Measurements from ENCODE around the gene MAP2K7.
A peak's percentile ranks its signal among the peaks of the same experiment; 100 is the strongest.
"Not testable (repeated sequence)": the region's sequence is repeated elsewhere in the genome, so short reads cannot be mapped to it uniquely, and the experiment has no call there.

MAP2K7 gene

DNA sequence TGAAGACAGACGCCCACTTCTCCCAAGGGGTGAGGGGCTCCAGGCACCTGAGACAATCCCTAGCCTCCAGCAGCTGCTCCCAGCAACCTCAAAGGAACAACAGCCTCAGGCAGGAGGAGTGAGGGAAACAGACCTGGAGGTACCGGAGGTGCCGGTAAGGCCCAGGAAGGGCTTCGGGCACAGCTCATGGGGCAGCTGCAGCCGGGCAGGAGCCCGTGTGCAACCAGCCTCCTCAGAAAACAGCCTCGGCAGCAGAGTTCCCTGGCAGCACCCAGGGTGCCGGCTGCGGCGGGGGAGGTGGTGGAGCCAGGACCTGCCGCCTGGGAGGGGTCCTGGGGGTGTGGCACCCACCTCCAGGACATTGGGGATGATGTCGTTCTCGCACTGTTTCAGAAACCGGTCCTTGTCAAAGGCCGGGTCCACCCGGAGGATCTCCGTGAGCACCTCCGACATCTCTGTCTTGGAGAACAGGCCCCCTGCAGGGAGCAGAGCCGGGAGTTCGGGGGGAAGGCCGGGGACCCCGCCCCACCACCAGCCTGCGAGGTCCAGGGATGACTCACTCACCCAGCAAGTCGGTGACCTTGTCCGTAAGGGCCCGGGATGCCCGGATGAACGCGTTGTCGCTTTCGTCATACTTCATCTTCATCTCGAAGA, 28.7 kb downstream of the MAP2K7 start:
- DNase-seq: no peak

GRCh38 chr19:7932930-7933300, 29.2 kb downstream of the MAP2K7 start:
- DNase-seq: no peak

- DNase-seq: no peak
These were observed 29.7 kb downstream of the MAP2K7 start for GRCh38 chr19:7933411-7933810.

- DNase-seq: no peak
These were observed 30.4 kb downstream of the MAP2K7 start for GRCh38 chr19:7933828-7934725.

DNA sequence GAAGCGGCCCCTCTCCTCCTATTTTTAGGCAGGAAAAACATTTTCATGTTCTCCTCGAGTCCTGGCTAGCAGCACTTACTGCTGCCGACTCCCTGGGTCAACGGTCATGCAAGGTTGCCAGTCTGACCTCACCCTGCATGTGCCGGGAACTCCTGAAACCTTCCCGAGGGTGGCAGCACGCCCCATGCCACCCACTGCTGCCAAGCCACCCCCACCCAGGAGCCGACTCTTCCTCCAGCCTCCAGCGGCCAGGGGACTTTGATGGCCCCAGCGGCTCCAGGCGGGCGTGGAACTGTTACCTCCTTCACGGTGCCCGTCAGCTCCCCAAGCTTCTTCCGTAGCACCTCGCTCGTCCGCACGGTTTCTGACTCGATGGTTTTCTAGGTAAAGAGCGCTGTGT, 31.1 kb downstream of the MAP2K7 start:
- DNase-seq: no peak

DNA sequence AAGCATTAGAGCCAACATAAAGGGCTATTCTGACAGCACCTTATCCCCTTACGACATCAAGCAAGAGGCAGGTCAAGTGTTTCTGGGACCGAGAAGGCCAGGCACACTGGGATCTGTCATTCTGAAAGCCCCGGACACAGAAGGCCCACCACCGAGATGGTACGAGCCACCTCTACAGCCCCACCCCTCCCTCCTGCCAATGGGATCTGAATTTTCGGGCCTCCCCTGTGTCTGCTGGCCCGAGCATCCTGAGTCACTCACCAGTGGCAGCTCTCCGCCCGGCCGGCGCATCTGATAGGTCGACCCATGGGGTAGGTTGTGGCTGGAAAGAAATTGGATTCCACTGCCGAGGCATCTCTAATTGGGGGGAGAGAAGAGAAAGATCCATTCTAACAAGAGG, 37.2 kb downstream of the MAP2K7 start:
- DNase-seq: no peak

DNA sequence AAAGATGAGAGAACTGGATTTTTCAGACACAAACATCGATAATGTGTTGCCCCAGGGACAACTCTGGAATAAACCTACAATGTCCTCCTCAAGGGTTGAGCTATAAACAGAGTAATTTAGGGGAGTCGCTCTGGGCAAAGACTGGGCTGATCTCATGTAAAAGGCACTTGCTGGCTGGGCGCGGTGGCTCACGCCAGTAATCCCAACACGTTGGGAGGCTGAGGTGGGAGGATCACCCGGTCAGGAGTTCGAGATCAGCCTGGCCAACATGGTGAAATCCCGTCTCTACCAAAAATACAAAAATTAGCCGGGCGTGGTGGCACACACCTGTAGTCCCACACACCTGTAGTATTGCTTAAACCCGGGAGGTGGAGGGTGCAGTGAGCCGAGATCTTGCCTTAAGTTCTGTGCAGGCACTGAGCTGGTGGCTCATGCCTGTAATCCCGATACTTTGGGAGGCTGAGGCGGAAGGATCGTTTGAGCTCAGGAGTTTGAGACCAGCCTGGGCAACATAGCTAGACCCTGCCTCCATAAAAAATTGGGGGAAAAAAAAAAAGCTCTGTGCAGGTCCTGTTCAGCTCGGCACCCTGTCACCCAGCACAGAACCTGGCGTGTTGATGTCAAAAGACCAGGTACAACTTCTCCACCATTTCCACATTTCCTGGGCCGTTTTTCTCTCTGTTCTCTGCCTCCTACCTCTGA, 38.4 kb downstream of the MAP2K7 start:
- DNase-seq: no peak

DNA sequence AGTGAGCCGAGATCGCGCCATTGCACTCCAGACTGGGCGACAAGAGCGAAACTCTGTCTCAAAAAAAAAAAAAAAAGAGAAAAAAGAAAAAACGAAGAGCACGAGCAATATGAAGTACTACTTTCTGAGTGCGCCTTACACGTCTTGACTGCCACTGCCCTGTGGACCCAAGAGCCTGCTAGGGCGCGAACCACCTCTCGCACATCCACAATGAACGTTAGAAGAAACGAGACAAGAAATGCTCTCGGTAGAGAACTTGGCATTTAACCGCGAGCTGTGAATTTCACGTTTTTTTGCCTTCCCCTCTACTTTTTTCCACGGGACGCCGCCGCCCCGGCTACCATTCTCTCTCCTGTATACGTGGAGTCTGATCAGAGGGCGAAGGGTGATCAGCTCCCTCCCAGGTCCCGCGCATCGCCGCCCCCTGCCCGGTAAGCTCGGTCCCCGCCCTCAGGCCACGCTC, 39.3 kb downstream of the MAP2K7 start:
- no peak for DNase-seq

- DNase-seq: peak; percentile 97
These were observed 39.9 kb downstream of the MAP2K7 start, which contains the start of gene TIMM44 for GRCh38 chr19:7943444-7944176. Gene TIMM44 (minus strand): TSS chr19:7943666. CDS start chr19:7943651, 15 bp downstream.

GRCh38 chr19:7944177-7944761, 40.6 kb downstream of the MAP2K7 start:
- peak; percentile 53 for DNase-seq

DNA sequence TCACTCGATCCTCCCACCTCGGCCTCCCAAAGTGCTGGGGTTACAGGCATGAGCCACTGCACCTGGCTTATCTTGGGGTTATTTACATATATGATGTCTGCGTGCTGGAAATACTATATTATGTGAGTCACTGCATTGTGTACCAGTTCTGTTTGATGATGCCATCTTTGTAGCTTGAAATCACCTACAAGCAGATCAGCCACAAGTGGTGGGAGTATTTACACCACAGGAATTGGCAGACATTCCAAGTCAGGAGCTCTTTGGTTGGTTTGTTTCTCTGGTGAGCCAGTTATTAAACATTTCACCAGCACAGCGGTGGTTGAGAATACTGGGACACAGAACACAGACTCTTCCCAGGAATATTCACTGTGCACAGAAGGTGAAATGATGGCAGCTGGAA, 44.3 kb downstream of the MAP2K7 start:
- DNase-seq: no peak

GRCh38 chr19:7953060-7953459, 49.4 kb downstream of the MAP2K7 start:
- no peak for DNase-seq

DNA sequence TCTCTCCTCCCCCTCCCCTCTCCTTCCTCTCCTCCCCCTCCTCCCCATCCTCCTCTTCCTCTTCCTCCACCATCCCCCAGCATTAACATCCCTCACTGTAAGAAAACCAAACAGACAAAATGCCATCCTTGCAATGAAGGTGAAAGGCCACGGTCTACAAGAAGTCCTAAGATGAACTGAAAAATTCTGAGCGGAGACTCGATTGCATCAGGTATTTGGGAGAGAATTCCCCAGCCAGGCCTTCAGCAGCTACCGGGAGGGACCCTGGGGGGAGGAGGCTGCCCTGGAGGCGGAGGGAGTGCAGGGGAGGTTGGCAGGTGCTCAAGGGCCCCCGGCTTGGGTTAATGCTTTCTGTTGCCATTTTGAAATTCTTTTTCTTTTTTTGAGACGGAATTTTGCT, 49.9 kb downstream of the MAP2K7 start:
- DNase-seq: no peak

- DNase-seq: no peak
These were observed 52.0 kb downstream of the MAP2K7 start for GRCh38 chr19:7955696-7956095.

DNA sequence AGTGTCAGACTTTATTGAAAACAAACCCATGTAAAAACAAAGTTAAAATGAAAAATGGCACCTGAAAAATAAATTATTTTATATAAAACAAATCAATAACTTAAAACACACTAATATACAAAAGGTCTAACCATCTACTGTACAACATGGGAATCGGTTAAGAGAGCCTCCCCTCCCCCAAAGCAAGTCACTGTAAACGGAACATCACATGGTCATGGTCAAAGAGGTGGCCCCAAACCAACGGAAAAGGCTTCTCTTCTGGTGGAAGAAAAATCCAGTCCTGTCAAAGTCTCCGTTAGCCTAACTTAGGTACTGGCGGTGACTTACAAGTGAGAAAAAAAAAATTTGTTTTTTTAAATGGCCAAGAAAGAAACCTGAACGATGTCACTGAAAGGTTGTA, 55.5 kb downstream of the MAP2K7 start:
- DNase-seq: no peak

- DNase-seq: not testable (repeated sequence)
These were observed 57.4 kb downstream of the MAP2K7 start for GRCh38 chr19:7961082-7961481.

DNA sequence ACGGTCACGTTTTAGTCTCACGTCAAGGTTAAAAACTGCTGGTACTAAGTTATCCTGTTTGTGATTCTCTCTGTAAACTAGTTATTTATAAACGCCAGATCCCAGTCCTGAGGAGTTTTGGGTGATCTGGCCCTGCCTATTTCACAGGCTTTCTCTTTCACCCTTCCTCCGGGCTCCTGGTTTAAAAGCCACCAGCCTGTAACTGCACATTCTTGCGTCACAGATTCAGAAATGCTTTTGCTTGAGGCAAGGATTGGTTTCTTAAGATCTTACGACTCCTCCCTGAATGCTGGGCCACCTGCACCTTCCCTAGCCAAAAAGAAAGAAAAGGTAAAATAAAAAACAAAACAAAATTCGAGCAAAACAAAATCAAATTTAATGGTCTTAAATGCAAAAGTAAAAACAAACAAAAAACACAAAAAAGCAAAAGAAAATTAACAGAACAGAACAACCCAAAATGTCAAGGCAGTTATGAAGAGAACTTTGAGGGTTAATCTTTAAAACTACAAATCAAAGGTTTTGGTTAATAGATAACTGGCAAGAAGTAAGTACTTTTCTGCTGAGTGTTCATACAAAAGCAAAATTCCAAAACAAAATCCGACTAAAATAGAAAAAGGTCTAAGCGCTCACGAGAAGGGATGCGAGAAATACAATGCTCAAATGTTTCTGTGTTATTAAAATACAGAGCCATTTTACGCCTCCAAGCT, 58.4 kb downstream of the MAP2K7 start:
- DNase-seq: no peak

- no peak for DNase-seq
These were observed 59.1 kb downstream of the MAP2K7 start for GRCh38 chr19:7962644-7963268.

GRCh38 chr19:7963566-7963965, 59.9 kb downstream of the MAP2K7 start:
- DNase-seq: no peak

Data from NCI-H2081 treated with DMSO at 0.1 percent for 48 hours (cell line).